AG09319 (cell line): Measurements from ENCODE around the gene IL17F.

Experiments used
- DNase-seq: peaks from one replicate; pipeline ENCODE4 v3.0.0-alpha.2; 2010; ENCODE audit warnings: low read depth; ENCODE audit errors: extremely low read depth
- CTCF ChIP-seq: IDR thresholded peaks from 2 replicates; pipeline ENCODE4 v1.5.1; 2011; ENCODE audit warnings: low read depth, mild to moderate bottlenecking, inconsistent platforms, low read length, moderate library complexity

IL17F gene

GRCh38 chr6:52191824-52192223, 52.5 kb downstream of the IL17F start:
- TF ChIP-seq CTCF: no peak
- no peak for DNase-seq

GRCh38 chr6:52190409-52190808, 53.9 kb downstream of the IL17F start:
- TF ChIP-seq CTCF: no peak
- no peak for DNase-seq

- no peak for TF ChIP-seq CTCF
- no peak for DNase-seq
Observed at GRCh38 chr6:52189974-52190373, 54.3 kb downstream of the IL17F start.

DNA sequence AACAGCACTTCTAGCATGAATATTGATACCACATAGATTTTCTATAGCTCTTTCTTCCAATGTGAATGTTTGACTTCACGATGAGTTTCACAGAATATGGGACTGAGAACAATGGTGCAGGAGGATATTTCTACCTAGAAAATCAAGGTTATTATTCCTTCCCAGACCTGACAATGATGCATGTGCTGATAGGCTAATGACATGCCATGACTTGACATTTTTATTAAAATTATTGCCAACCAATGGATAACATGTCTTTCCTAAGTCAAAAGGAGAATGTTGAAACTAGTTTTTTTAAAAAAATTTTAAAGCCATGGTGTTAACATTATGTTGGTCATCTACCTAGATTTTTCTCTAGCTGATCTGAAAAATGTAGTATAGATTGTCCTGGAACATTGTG, 57.2 kb downstream of the IL17F start:
- TF ChIP-seq CTCF: no peak
- no peak for DNase-seq
